SU-DHL-6 (cell line): Measurements from ENCODE around the gene TRDN.

Experiments used
- H2AFZ ChIP-seq: fragments of 200-600 bp; sonication (generic); 2 replicates; pipeline ENCODE4 v1.6.1; 2014; ENCODE audit warnings: low read depth, mild to moderate bottlenecking, moderate library complexity, mixed read lengths, antibody characterized with exemption, low read length; ENCODE audit not compliant: severe bottlenecking
- H3F3A ChIP-seq: fragments of 200-600 bp; shearing (Covaris generic); 2 replicates; pipeline ENCODE4 v1.6.0; 2016; ENCODE audit warnings: antibody characterized with exemption, mild to moderate bottlenecking; ENCODE audit not compliant: insufficient read depth
- H3K27ac ChIP-seq: fragments of 200-600 bp; sonication (generic); 2 replicates; pipeline ENCODE4 v1.5.1; 2016; ENCODE audit warnings: low read depth, mild to moderate bottlenecking, low read length, moderate library complexity, mixed read lengths
- H3K27me3 ChIP-seq: fragments of 200-600 bp; sonication (generic), shearing (Covaris generic); 2 replicates; pipeline ENCODE4 v1.6.0; 2014; ENCODE audit warnings: mild to moderate bottlenecking, low read length
- H3K36me3 ChIP-seq: fragments of 200-600 bp; sonication (generic); 2 replicates; pipeline ENCODE4 v1.6.1; 2014; ENCODE audit warnings: mild to moderate bottlenecking, low read length, mixed read lengths
- H3K4me2 ChIP-seq: fragments of 300-600, 200-600 bp; shearing (Covaris generic), sonication (generic); 2 replicates; pipeline ENCODE4 v1.6.0; 2014; ENCODE audit warnings: low read length, low read depth, mild to moderate bottlenecking; ENCODE audit not compliant: poor library complexity, severe bottlenecking
- H3K4me3 ChIP-seq: fragments of 200-600 bp; sonication (generic); 2 replicates; pipeline ENCODE4 v1.5.1; 2014; ENCODE audit warnings: antibody characterized with exemption, low read length, mild to moderate bottlenecking, mixed read lengths; ENCODE audit not compliant: insufficient read depth, poor library complexity, severe bottlenecking
- H3K79me2 ChIP-seq: fragments of 200-600 bp; sonication (generic); 2 replicates; pipeline ENCODE4 v1.6.1; 2014; ENCODE audit warnings: mild to moderate bottlenecking, low read length, moderate library complexity; ENCODE audit not compliant: insufficient read depth
- H3K9ac ChIP-seq: fragments of 200-600 bp; sonication (generic); 2 replicates; pipeline ENCODE4 v1.7.0; 2014; ENCODE audit warnings: mild to moderate bottlenecking, low read length
- H3K9me2 ChIP-seq: fragments of 200-600 bp; sonication (generic); replicated peaks from 2 replicates; pipeline ENCODE4 v1.6.1; 2014; ENCODE audit warnings: low read length; ENCODE audit not compliant: insufficient read depth
- H3K9me3 ChIP-seq: fragments of 200-600 bp; sonication (generic); 2 replicates; pipeline ENCODE4 v1.6.1; 2014; ENCODE audit warnings: low read length, mixed read lengths; ENCODE audit not compliant: insufficient read depth
- H4K20me1 ChIP-seq: fragments of 200-600 bp; sonication (generic); 2 replicates; pipeline ENCODE4 v1.6.1; 2014; ENCODE audit warnings: low read depth, mild to moderate bottlenecking, antibody characterized with exemption, low read length, moderate library complexity, mixed read lengths
- EZH2phosphoT487 ChIP-seq: fragments of 200-600 bp; sonication (generic), shearing (Covaris generic); conservative IDR thresholded peaks from 2 replicates; pipeline ENCODE4 v1.6.1; 2018; ENCODE audit warnings: mild to moderate bottlenecking, antibody characterized with exemption, low read length, moderate library complexity, mixed read lengths
- TF ChIP-seq, protein P1 (sequence below): fragments of 200-600 bp; sonication (generic); IDR thresholded peaks from one replicate; pipeline ENCODE4 v1.5.1; 2017; ENCODE audit warnings: antibody characterized with exemption, mild to moderate bottlenecking, low read length, moderate library complexity; ENCODE audit not compliant: insufficient read depth, poor library complexity, severe bottlenecking

The TRDN gene

DNA sequence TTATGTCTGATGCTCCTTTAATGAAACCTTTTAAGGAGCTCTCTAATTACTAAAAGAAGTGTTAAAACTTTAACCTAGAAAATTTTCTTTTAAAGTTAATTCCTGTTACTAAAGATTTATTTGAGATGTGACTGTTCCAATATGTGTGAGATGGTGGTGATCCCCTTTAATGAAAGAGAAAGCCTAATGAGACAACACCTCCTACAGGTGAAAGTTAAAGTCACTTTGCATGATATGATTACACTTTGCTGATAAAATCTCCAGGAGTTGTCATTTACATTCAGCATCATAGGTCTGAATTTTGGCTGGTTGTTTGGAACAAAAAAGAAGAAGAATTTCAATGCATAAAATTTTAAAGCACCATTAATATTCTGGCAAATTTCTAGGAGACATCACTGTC is 307.4 kb downstream of the TRDN start:
- H3K9me2 ChIP-seq = no peaks in the 10 kb centered on the region
- no peaks in the 10 kb centered on the region for H3K79me2 ChIP-seq
- H2AFZ ChIP-seq = no peak overlapping the region
- H3F3A ChIP-seq = no peaks in the 10 kb centered on the region
- no peak overlapping the region for H3K4me2 ChIP-seq
- H3K4me3 ChIP-seq = no peak overlapping the region
- no peak overlapping the region for H3K27ac ChIP-seq
- no peaks in the 10 kb centered on the region for H4K20me1 ChIP-seq
- no peaks in the 10 kb centered on the region for H3K27me3 ChIP-seq
- H3K9ac ChIP-seq = no peak overlapping the region
- H3K9me3 ChIP-seq = no peaks in the 10 kb centered on the region
- TF ChIP-seq EZH2phosphoT487 = no peak
- TF ChIP-seq, protein P1, sequence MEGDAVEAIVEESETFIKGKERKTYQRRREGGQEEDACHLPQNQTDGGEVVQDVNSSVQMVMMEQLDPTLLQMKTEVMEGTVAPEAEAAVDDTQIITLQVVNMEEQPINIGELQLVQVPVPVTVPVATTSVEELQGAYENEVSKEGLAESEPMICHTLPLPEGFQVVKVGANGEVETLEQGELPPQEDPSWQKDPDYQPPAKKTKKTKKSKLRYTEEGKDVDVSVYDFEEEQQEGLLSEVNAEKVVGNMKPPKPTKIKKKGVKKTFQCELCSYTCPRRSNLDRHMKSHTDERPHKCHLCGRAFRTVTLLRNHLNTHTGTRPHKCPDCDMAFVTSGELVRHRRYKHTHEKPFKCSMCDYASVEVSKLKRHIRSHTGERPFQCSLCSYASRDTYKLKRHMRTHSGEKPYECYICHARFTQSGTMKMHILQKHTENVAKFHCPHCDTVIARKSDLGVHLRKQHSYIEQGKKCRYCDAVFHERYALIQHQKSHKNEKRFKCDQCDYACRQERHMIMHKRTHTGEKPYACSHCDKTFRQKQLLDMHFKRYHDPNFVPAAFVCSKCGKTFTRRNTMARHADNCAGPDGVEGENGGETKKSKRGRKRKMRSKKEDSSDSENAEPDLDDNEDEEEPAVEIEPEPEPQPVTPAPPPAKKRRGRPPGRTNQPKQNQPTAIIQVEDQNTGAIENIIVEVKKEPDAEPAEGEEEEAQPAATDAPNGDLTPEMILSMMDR = no peak
- H3K36me3 ChIP-seq = no peaks in the 10 kb centered on the region

DNA sequence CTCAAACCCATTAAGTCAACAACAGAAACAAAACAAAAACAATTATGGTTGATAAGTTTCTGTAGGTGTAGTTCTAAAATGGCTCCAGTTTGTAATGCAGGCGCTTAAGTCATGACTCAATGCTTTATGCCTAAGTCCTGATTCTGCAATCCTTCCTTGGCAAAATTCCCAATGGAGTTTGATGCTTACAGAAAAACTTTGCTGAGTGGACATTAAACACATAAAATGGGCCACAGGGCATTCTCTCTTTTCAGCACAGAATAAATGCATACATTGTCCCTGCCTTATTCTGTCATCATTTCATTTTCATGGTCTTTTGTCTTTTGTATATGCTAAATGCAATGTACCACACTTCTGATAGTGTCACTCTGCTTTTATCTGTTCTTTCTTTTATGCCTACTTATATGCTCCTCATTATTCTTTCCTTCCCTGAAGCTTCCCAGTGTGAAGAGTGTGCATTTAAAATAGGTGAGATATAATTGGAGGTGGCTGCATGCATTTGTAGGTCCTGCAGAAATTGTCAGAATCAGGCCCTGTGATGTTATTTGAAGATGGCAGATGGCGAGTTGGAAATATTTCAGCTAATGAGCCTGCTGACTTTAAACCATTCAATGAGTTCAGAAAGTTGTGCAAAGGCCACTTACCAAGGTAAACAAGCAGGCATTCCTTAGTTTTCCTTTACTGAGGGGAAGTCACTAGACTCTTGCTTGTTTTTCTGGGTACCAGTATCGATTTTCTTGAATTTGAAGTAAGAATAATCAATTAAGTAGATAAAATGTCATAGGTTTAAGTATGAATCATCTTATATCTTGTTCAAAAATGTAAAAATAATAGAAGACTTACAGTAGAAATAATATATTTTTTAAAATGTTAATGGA is 313.1 kb downstream of the TRDN start:
- no peak overlapping the region for H3K4me2 ChIP-seq
- no peak overlapping the region for H3K4me3 ChIP-seq
- H3K27ac ChIP-seq = no peak overlapping the region
- no peaks in the 10 kb centered on the region for H3K36me3 ChIP-seq
- no peaks in the 10 kb centered on the region for H3K79me2 ChIP-seq
- H4K20me1 ChIP-seq = no peaks in the 10 kb centered on the region
- H3K9me2 ChIP-seq = no peaks in the 10 kb centered on the region
- H3F3A ChIP-seq = no peaks in the 10 kb centered on the region
- no peak overlapping the region for H3K9ac ChIP-seq
- no peaks in the 10 kb centered on the region for H3K9me3 ChIP-seq
- H2AFZ ChIP-seq = no peak overlapping the region
- no peak for TF ChIP-seq EZH2phosphoT487
- TF ChIP-seq, protein P1 = no peak
- H3K27me3 ChIP-seq = no peaks in the 10 kb centered on the region

DNA sequence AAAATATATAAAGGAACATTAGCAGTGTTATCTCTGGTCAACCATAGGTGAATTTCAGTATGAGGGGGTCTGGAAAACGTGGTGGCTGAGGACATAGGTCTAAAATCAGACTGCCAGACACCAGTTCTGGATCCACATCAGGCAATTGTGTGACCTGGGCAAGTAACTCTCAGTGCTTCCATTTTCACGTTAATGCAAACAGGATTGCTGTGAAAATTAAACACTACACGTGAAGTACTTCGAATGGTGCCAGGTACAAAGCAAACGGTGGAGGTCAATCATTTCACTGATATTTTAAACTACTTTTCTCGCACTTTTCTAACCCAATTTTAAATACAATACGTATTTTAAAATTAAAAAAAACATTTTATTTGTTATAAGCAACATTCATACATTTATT is 315.7 kb downstream of the TRDN start:
- no peak overlapping the region for H3K4me3 ChIP-seq
- no peaks in the 10 kb centered on the region for H3K79me2 ChIP-seq
- H2AFZ ChIP-seq = no peak overlapping the region
- H3K9me2 ChIP-seq = no peaks in the 10 kb centered on the region
- H3K9me3 ChIP-seq = no peaks in the 10 kb centered on the region
- H3F3A ChIP-seq = no peaks in the 10 kb centered on the region
- H3K4me2 ChIP-seq = no peak overlapping the region
- H3K27ac ChIP-seq = no peak overlapping the region
- H3K9ac ChIP-seq = no peak overlapping the region
- H3K36me3 ChIP-seq = no peaks in the 10 kb centered on the region
- no peak for TF ChIP-seq EZH2phosphoT487
- TF ChIP-seq, protein P1 = no peak
- no peaks in the 10 kb centered on the region for H3K27me3 ChIP-seq
- no peaks in the 10 kb centered on the region for H4K20me1 ChIP-seq
